Superior temporal gyrus (tissue), 1 donor: Measurements from ENCODE around the gene SNAPC4.
"Not testable (repeated sequence)": the region's sequence is repeated elsewhere in the genome, so short reads cannot be mapped to it uniquely, and the experiment has no call there.

ENCODE experiments used
- DNase-seq: peaks from one replicate; pipeline ENCODE4 v3.0.0-alpha.2; 2016; ENCODE audit errors: extremely low spot score

SNAPC4 gene

GRCh38 chr9:136355616-136356557 lies 44.1 kb downstream of the SNAPC4 start:
- DNase-seq: no peak

DNA sequence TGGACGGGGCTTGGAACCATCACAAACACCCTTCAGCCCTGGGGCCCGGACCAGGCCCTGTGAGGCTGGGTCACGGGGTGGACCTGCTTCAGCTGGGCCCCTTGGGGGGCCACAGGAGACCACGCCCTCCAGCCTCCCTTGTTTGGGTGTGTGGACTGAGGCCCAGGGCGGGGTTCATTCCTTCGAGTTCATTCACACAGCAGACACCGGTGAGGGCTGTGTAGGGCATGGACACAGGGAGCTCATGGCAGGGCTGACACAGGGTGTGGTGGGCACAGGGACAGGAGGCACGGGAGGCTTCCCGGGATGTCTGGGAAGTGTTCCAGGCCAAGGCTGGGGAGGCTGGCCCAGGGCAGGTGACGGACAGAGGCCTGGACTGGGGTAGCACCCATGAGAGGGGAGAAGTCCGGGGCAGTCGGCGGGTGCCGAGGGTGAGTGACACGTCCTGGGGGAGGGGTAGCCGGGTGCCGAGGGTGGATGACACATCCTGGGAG lies 45.3 kb downstream of the SNAPC4 start:
- DNase-seq: no peak

DNA sequence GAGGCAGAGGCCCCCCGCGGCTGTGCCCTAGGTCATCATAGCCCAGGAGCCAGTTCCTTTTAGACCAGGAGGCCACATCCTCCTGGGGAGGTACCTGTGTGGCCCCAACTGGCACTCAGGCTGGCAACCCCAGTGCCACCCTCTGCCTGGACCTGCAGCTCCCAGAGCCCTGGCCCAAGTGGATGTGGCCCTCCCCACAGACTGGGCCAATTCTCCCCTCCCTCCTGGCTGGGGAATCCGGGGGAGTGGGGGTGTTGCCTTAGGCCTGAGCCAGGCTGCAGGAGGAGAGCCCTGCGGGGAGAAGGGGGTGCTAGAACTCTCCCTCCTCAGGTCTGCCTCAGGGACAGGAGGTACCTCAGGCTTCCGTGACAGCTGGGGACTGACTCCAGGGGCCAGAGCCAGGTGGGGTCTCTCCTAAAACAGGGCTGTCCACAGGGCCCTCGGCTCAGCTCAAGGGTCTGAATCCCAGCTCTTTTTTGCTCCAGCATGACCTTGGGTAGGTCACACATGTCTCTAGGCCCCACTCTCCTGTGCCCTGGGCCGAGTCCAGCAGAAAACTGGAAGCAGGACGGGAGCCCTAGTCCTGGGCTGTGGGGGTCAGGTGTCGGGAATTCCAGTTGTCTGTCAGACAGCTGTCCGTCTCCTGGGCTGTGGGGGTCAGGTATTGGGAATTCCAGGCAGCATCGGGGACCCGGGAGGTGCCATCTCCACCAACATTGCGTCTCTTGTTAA lies 46.0 kb downstream of the SNAPC4 start:
- no peak for DNase-seq

- DNase-seq: no peak
Observed at GRCh38 chr9:136353088-136353487, 46.9 kb downstream of the SNAPC4 start.

DNA sequence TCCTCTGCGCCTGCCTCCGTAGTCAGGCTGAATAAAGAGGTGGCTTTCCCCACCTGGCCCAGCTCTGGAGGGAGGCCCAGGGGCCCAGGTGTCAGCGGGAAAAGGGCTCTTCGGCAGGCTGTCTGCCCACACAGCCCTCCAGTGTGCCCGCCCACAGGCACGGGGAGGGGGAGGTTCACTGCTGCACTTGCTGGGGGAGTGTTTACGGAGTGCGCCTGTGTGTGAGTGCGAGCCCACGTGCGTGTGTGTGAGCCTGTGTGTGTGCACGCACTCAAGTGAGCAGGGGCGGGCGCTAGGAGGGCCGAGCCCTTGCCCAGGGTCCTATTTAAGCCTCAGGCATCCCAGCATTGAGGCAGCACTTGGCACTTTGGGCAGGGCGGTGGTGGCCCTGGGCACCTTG lies 47.3 kb downstream of the SNAPC4 start:
- DNase-seq: no peak

GRCh38 chr9:136351868-136352267 lies 48.1 kb downstream of the SNAPC4 start:
- not testable (repeated sequence) for DNase-seq

- DNase-seq: no peak
Observed at GRCh38 chr9:136351252-136351800, 48.6 kb downstream of the SNAPC4 start.
